ENCODE results near the gene MLLT3. TPM values are rescaled to one million over a fixed set of nuclear protein-coding genes. Genes with fewer than 3 reads are reported as not detected.

MLLT3 gene
- total and polyA plus RNA-seq, 2 of the 13 experiments (the other 11 are each of a cell fraction or from before 2014, with no cell fraction given) = 12.3 to 12.6 TPM

DNA sequence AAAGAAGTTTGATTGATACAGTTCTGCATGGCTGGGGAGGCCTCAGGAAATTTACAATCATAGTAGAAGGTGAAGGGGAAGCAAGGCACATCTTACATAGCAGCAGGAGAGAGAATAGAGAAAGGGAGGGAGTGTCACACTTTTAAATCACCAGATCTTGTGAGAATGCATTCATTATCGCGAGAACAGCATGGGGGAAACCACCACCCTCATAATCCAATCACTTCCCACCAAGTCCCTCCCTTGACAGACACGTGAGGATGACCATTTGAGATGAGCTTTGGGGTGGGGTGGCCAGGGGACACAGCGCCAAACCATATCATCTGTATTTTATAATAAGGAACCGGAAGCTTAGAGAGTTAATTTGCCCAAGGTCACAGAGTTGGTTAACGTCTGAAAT is 48.1 kb upstream of the MLLT3 start:
- CTCF ChIA-PET (ENCODE audit: low intra/inter-chr PET ratio, low total read pairs) = no interaction called here

More for the DNA sequence above, 48.1 kb upstream of the MLLT3 start:
- Histone ChIP-seq H3K27me3 (ENCODE audit: control insufficient read depth in 1 of 2, insufficient read depth in 2 of 2, low read length in 2 of 2) (no peaks in the 10 kb centered on the region), H4K20me1 (ENCODE audit: insufficient read depth, low read length) (no peaks in the 10 kb centered on the region), H2AFZ (ENCODE audit: low read length) (no peak overlapping the region), H3K4me2 (ENCODE audit: low read depth, low read length) (no peak overlapping the region), H3K4me1 (ENCODE audit: insufficient read depth, low read length) (no peaks in the 10 kb centered on the region), H3K36me3 (replicated peaks in 1 of 2; ENCODE audit: control insufficient read depth in 1 of 2, insufficient read depth in 2 of 2, low read length in 2 of 2) (no peaks in the 10 kb centered on the region), H3K9ac (ENCODE audit: insufficient read depth, low read depth, low read length) (no peak overlapping the region), H3K79me2 (ENCODE audit: insufficient read depth, low read length) (no peaks in the 10 kb centered on the region), H3K27ac (ENCODE audit: extremely low read length, insufficient read depth, low read length) (no peak overlapping the region), H3K9me3 (ENCODE audit: low read length) (no peaks in the 10 kb centered on the region), H3K4me3 (replicated peaks in 1 of 3; ENCODE audit: insufficient read depth in 1 of 3, low read depth in 2 of 3, low read length in 3 of 3) (no peak overlapping the region)
- no TSS peak for BruUV-seq (replicated peaks)
- DNase-seq (ENCODE audit: low spot score) (no peak), FAIRE-seq (no peak), ATAC-seq (no peak)
- POLR2A ChIA-PET = no interaction called here
- in situ Hi-C loops (cut with HindIII; ENCODE audit: extremely low pct_ligation_motif_present, low pct_unique_long_range_greater_than_20kb) = no loop called here
- 30% methylated on average over 6 of the region's 6 CpGs for WGBS (ENCODE audit: low lambda C conversion rate)
- intact Hi-C loops (cut with micrococcal nuclease; ENCODE audit: unreplicated experiment) = loop anchor here (10.0 kb wide), 2 partner anchors 64 to 214 kb away; no protein-coding TSS in a partner anchor
- TF ChIP-seq GABPA (IDR thresholded peaks at IDR 0.05; ENCODE audit: low read depth, low read length) (no peak), GABPA (CRISPR knock-in tag; IDR thresholded peaks at IDR 0.05; ENCODE audit: low read depth) (no peak), RFX1 (IDR thresholded peaks at IDR 0.05) (no peak), ZEB1 (IDR thresholded peaks at IDR 0.05; ENCODE audit: insufficient replicate concordance, low read depth) (no peak), CREB1 (IDR thresholded peaks at IDR 0.05) (no peak), CREB1 (CRISPR knock-in tag; IDR thresholded peaks at IDR 0.05) (no peak), ZBTB20 (CRISPR knock-in tag; IDR thresholded peaks at IDR 0.05; ENCODE audit: borderline replicate concordance, low read depth) (no peak), ZNF3 (CRISPR knock-in tag; IDR thresholded peaks at IDR 0.05) (no peak), RAD21 (CRISPR knock-in tag; IDR thresholded peaks at IDR 0.05) (no peak), GATAD2A (CRISPR knock-in tag; IDR thresholded peaks at IDR 0.05) (no peak), NCOA1 (CRISPR knock-in tag; IDR thresholded peaks at IDR 0.05) (no peak), ZNF292 (CRISPR knock-in tag; IDR thresholded peaks at IDR 0.05; ENCODE audit: borderline replicate concordance, low read depth) (no peak), ZBTB8A (CRISPR knock-in tag; IDR thresholded peaks at IDR 0.05; ENCODE audit: borderline replicate concordance, low read depth) (no peak)
- TF ChIP-seq, protein P1, sequence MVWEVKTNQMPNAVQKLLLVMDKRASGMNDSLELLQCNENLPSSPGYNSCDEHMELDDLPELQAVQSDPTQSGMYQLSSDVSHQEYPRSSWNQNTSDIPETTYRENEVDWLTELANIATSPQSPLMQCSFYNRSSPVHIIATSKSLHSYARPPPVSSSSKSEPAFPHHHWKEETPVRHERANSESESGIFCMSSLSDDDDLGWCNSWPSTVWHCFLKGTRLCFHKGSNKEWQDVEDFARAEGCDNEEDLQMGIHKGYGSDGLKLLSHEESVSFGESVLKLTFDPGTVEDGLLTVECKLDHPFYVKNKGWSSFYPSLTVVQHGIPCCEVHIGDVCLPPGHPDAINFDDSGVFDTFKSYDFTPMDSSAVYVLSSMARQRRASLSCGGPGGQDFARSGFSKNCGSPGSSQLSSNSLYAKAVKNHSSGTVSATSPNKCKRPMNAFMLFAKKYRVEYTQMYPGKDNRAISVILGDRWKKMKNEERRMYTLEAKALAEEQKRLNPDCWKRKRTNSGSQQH (CRISPR knock-in tag; IDR thresholded peaks at IDR 0.05; ENCODE audit: low read depth) = no peak
- TF ChIP-seq, protein P2, sequence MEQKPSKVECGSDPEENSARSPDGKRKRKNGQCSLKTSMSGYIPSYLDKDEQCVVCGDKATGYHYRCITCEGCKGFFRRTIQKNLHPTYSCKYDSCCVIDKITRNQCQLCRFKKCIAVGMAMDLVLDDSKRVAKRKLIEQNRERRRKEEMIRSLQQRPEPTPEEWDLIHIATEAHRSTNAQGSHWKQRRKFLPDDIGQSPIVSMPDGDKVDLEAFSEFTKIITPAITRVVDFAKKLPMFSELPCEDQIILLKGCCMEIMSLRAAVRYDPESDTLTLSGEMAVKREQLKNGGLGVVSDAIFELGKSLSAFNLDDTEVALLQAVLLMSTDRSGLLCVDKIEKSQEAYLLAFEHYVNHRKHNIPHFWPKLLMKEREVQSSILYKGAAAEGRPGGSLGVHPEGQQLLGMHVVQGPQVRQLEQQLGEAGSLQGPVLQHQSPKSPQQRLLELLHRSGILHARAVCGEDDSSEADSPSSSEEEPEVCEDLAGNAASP (CRISPR knock-in tag; IDR thresholded peaks at IDR 0.05; ENCODE audit: borderline replicate concordance) = no peak
- TF ChIP-seq, protein P3, sequence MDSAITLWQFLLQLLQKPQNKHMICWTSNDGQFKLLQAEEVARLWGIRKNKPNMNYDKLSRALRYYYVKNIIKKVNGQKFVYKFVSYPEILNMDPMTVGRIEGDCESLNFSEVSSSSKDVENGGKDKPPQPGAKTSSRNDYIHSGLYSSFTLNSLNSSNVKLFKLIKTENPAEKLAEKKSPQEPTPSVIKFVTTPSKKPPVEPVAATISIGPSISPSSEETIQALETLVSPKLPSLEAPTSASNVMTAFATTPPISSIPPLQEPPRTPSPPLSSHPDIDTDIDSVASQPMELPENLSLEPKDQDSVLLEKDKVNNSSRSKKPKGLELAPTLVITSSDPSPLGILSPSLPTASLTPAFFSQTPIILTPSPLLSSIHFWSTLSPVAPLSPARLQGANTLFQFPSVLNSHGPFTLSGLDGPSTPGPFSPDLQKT (CRISPR knock-in tag; IDR thresholded peaks at IDR 0.05; ENCODE audit: borderline replicate concordance) = no peak
- TF ChIP-seq, protein P4, sequence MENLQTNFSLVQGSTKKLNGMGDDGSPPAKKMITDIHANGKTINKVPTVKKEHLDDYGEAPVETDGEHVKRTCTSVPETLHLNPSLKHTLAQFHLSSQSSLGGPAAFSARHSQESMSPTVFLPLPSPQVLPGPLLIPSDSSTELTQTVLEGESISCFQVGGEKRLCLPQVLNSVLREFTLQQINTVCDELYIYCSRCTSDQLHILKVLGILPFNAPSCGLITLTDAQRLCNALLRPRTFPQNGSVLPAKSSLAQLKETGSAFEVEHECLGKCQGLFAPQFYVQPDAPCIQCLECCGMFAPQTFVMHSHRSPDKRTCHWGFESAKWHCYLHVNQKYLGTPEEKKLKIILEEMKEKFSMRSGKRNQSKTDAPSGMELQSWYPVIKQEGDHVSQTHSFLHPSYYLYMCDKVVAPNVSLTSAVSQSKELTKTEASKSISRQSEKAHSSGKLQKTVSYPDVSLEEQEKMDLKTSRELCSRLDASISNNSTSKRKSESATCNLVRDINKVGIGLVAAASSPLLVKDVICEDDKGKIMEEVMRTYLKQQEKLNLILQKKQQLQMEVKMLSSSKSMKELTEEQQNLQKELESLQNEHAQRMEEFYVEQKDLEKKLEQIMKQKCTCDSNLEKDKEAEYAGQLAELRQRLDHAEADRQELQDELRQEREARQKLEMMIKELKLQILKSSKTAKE (CRISPR knock-in tag; IDR thresholded peaks at IDR 0.05; ENCODE audit: borderline replicate concordance) = no peak
- TF ChIP-seq, protein P5, sequence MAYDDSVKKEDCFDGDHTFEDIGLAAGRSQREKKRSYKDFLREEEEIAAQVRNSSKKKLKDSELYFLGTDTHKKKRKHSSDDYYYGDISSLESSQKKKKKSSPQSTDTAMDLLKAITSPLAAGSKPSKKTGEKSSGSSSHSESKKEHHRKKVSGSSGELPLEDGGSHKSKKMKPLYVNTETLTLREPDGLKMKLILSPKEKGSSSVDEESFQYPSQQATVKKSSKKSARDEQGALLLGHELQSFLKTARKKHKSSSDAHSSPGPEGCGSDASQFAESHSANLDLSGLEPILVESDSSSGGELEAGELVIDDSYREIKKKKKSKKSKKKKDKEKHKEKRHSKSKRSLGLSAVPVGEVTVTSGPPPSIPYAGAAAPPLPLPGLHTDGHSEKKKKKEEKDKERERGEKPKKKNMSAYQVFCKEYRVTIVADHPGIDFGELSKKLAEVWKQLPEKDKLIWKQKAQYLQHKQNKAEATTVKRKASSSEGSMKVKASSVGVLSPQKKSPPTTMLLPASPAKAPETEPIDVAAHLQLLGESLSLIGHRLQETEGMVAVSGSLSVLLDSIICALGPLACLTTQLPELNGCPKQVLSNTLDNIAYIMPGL (CRISPR knock-in tag; IDR thresholded peaks at IDR 0.05; ENCODE audit: borderline replicate concordance in 1 of 2, low read depth in 1 of 2) = no peak

All from HepG2 (cell line).